Adipocyte (in vitro differentiated cells): Measurements from ENCODE around the gene KCTD21.

ENCODE experiments used
- DNase-seq: peaks from one replicate; pipeline ENCODE4 v3.0.0-alpha.2; 2015; ENCODE audit warnings: low read depth
- H3K27me3 ChIP-seq: replicated peaks from 2 replicates; pipeline ENCODE4 v1.7.0; 2013; ENCODE audit warnings: mild to moderate bottlenecking, low read length, moderate library complexity; ENCODE audit not compliant: control insufficient read depth, insufficient read depth
- H3K36me3 ChIP-seq: 2 replicates; pipeline ENCODE4 v1.7.0; 2013; ENCODE audit warnings: low read length, mild to moderate bottlenecking, moderate library complexity; ENCODE audit not compliant: control insufficient read depth, insufficient read depth, severe bottlenecking
- H3K4me1 ChIP-seq: 2 replicates; pipeline ENCODE4 v1.7.0; 2013; ENCODE audit warnings: mild to moderate bottlenecking, low read length, moderate library complexity; ENCODE audit not compliant: control insufficient read depth, insufficient read depth
- H3K4me3 ChIP-seq: 2 replicates; pipeline ENCODE4 v1.7.0; 2013; ENCODE audit warnings: mild to moderate bottlenecking, low read length, moderate library complexity
- H3K9ac ChIP-seq: 2 replicates; pipeline ENCODE4 v1.7.0; 2013; ENCODE audit warnings: mild to moderate bottlenecking, low read length, moderate library complexity
- H3K9me3 ChIP-seq: 2 replicates; pipeline ENCODE4 v1.7.0; 2013; ENCODE audit warnings: mild to moderate bottlenecking, low read length, moderate library complexity; ENCODE audit not compliant: control insufficient read depth

Gene KCTD21

DNA sequence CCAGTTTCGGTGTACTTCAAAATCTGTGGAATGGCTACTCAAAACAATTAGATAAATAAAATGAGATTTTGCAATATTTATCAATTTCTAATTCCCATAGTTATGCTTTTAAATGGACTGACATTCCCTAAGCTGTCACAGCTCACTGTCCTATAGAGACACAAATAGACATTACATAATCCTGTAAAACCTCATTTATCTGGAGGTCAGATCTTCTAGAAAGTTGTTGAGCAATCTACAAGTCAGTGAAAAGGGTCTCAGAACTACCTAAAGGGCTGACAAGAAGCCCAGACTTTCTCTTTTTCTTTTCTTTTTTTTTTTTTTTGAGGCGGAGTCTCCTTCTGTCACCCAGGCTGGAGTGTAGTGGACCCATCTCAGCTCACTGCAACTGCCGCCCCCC lies 61.0 kb downstream of the KCTD21 start:
- H3K9ac ChIP-seq: no peak overlapping the region
- H3K27me3 ChIP-seq: no peaks in the 10 kb centered on the region
- no peaks in the 10 kb centered on the region for H3K9me3 ChIP-seq
- DNase-seq: no peak
- H3K4me1 ChIP-seq: peaks cover 5% of the 10 kb centered on the region
- H3K4me3 ChIP-seq: no peak overlapping the region
- peaks cover 9% of the 10 kb centered on the region for H3K36me3 ChIP-seq
